GM23338 (cell line): ENCODE measurements around the gene RPAP2. TPM values are rescaled to one million over a fixed set of nuclear protein-coding genes. Genes with fewer than 3 reads are reported as not detected.

ENCODE experiments used
- ATAC-seq: fragments of 200-7000 bp; cut with Tn5 transposase; 3 replicates; pipeline ENCODE4 v1.9.1; 2020
- DNase-seq: peaks from one replicate; pipeline ENCODE4 v3.0.0-alpha.2; 2015; ENCODE audit warnings: low spot score
- H2AFZ ChIP-seq: fragments of 200-600 bp; sonication (generic); 2 replicates; pipeline ENCODE4 v1.8.0; 2016; ENCODE audit warnings: antibody characterized with exemption, mild to moderate bottlenecking, moderate library complexity
- H3F3A ChIP-seq: fragments of 200-600 bp; sonication (generic); replicated peaks from 2 replicates; pipeline ENCODE4 v1.8.0; 2017; ENCODE audit warnings: antibody characterized with exemption, mixed run types, low read depth
- H3K27ac ChIP-seq: fragments of 200-600 bp; sonication (generic); 2 replicates; pipeline ENCODE4 v1.6.1; 2016; ENCODE audit warnings: low read depth
- H3K27me3 ChIP-seq: fragments of 200-600 bp; sonication (generic); 2 replicates; pipeline ENCODE4 v1.8.0; 2016; ENCODE audit warnings: mild to moderate bottlenecking, mixed run types, moderate library complexity; ENCODE audit not compliant: insufficient read depth
- H3K36me3 ChIP-seq: fragments of 200-600 bp; sonication (generic); 2 replicates; pipeline ENCODE4 v1.8.0; 2016; ENCODE audit warnings: mild to moderate bottlenecking; ENCODE audit not compliant: insufficient read depth
- H3K4me1 ChIP-seq: fragments of 200-600 bp; sonication (generic); 2 replicates; pipeline ENCODE4 v1.8.0; 2016; ENCODE audit warnings: mild to moderate bottlenecking, moderate library complexity; ENCODE audit not compliant: insufficient read depth
- H3K4me2 ChIP-seq: fragments of 200-600 bp; sonication (generic); 2 replicates; pipeline ENCODE4 v1.7.1; 2017; ENCODE audit warnings: mixed run types
- H3K4me3 ChIP-seq: fragments of 200-600 bp; sonication (generic); 2 replicates; pipeline ENCODE4 v1.6.1; 2016; ENCODE audit warnings: mixed run types
- H3K79me2 ChIP-seq: fragments of 200-600 bp; sonication (generic); replicated peaks from 2 replicates; pipeline ENCODE4 v1.8.0; 2017; ENCODE audit warnings: mild to moderate bottlenecking; ENCODE audit not compliant: insufficient read depth
- H3K9me2 ChIP-seq: fragments of 200-600 bp; sonication (generic); 2 replicates; pipeline ENCODE4 v1.8.0; 2017; ENCODE audit not compliant: insufficient read depth
- H4K20me1 ChIP-seq: fragments of 200-600 bp; sonication (generic); replicated peaks from 2 replicates; pipeline ENCODE4 v1.8.0; 2017; ENCODE audit warnings: mild to moderate bottlenecking; ENCODE audit not compliant: insufficient read depth
- H3K27ac Mint-ChIP-seq: 2 replicates; pipeline ENCODE4 v1.8.0; 2020; ENCODE audit warnings: inconsistent platforms, mild to moderate bottlenecking, moderate library complexity, mixed read lengths
- H3K27me3 Mint-ChIP-seq: 3 replicates; pipeline ENCODE4 v1.8.0; 2022; ENCODE audit warnings: low read depth, mild to moderate bottlenecking, moderate library complexity, mixed read lengths, inconsistent platforms; ENCODE audit not compliant: insufficient read depth, poor library complexity
- H3K36me3 Mint-ChIP-seq: 3 replicates; pipeline ENCODE4 v1.8.0; 2021; ENCODE audit warnings: low read depth, mild to moderate bottlenecking, inconsistent platforms, moderate library complexity, mixed read lengths
- H3K4me1 Mint-ChIP-seq: 3 replicates; pipeline ENCODE4 v1.8.0; 2020; ENCODE audit warnings: mild to moderate bottlenecking, inconsistent platforms, mixed read lengths
- H3K4me3 Mint-ChIP-seq: 3 replicates; pipeline ENCODE4 v1.8.0; 2021; ENCODE audit warnings: moderate library complexity, mild to moderate bottlenecking, inconsistent platforms, mixed read lengths
- H3K9me3 Mint-ChIP-seq: 3 replicates; pipeline ENCODE4 v1.8.0; 2020; ENCODE audit warnings: moderate library complexity, mild to moderate bottlenecking, inconsistent platforms, mixed read lengths
- CREB1 ChIP-seq: fragments of 250-450 bp; sonication (Bioruptor Pico); IDR thresholded peaks from 2 replicates; pipeline ENCODE4 v1.5.0; 2020; ENCODE audit warnings: low read depth, mild to moderate bottlenecking, moderate library complexity
- EZH2 ChIP-seq: fragments of 200-600 bp; sonication (generic); IDR thresholded peaks from one replicate; pipeline ENCODE4 v1.8.0; 2017; ENCODE audit warnings: antibody characterized with exemption, mild to moderate bottlenecking, low read depth; ENCODE audit not compliant: unreplicated experiment
- EZH2phosphoT487 ChIP-seq: fragments of 200-600 bp; sonication (generic); IDR thresholded peaks from one replicate; pipeline ENCODE4 v1.8.1; 2018; ENCODE audit warnings: antibody characterized with exemption; ENCODE audit not compliant: unreplicated experiment
- JUNB ChIP-seq: IDR thresholded peaks from one replicate; pipeline ENCODE4 v1.6.1; 2016; ENCODE audit warnings: antibody characterized with exemption; ENCODE audit not compliant: unreplicated experiment
- NANOG ChIP-seq: IDR thresholded peaks from 2 replicates; pipeline ENCODE4 v1.6.1; 2016; ENCODE audit warnings: antibody characterized with exemption, borderline replicate concordance
- POLR2AphosphoS5 ChIP-seq: IDR thresholded peaks from 2 replicates; pipeline ENCODE4 v1.6.1; 2016; ENCODE audit warnings: antibody characterized with exemption, low read depth
- STAT1 ChIP-seq: IDR thresholded peaks from one replicate; pipeline ENCODE4 v1.6.1; 2016; ENCODE audit warnings: antibody characterized with exemption; ENCODE audit not compliant: unreplicated experiment
- ZNF114 ChIP-seq: fragments of 250-450 bp; sonication (Bioruptor Pico); IDR thresholded peaks from 2 replicates; pipeline ENCODE4 v1.5.0; 2020; ENCODE audit warnings: mild to moderate bottlenecking, moderate library complexity
- ZNF331 ChIP-seq: fragments of 250-450 bp; sonication (Bioruptor Pico); IDR thresholded peaks from 2 replicates; pipeline ENCODE4 v1.5.0; 2020; ENCODE audit warnings: low read depth, mild to moderate bottlenecking, moderate library complexity
- polyA plus RNA-seq: library from polyadenylated mRNA; unstranded; fragments of >200 nt; fragmentation: Nextera tagmentation; extraction: Ambion mirVana; gene quantifications from 2 replicates; pipeline ENCODE4 v1.2.1, GENCODE V29; 2016
- total RNA-seq: library from RNA; depleted of rRNA; stranded (reverse); fragments of >200 nt; shearing (Covaris generic); gene quantifications from 2 replicates; pipeline ENCODE4 v1.2.3, GENCODE V29; 2014
- TF ChIP-seq, protein P1 (sequence below): IDR thresholded peaks from one replicate; pipeline ENCODE4 v1.6.1; 2018; ENCODE audit warnings: antibody characterized with exemption; ENCODE audit not compliant: unreplicated experiment
- TF ChIP-seq, protein P2 (sequence below): IDR thresholded peaks from 2 replicates; pipeline ENCODE4 v1.6.1; 2016; ENCODE audit warnings: antibody characterized with exemption
- TF ChIP-seq, protein P3 (sequence below), 2 experiments: fragments of 200-600 bp in 1 of 2; sonication (generic) in 1 of 2; conservative IDR thresholded peaks; 2 replicates each; pipeline versions ENCODE4 v1.5.1 to v1.6.1; 2016 to 2017; ENCODE audit warnings: antibody characterized with exemption in 2 of 2, low read depth in 2 of 2, mild to moderate bottlenecking in 2 of 2, moderate library complexity in 1 of 2

Gene RPAP2
- total and polyA plus RNA-seq, 2 experiments from 2014 or later, result 26.6 to 30.4 TPM

DNA sequence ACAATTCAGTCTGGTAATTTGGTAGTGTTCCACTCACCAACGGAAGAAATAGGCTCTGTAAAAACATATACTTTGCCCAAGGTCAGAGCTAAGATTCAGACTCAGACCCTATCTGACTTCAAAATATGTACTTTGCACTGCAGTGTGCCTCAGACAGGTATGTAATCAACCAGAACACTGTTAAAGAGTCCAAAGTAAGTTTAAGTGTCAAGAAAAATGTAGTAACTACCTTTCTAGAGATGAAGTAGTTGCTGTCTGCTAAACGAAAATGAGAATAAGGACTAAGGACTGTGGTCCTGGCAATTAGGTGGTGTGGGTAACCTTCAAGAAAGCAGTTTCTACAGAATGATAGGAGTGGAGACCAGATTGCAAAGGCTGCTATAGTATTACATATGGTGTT is 61.1 kb downstream of the RPAP2 start (continued):
- TF ChIP-seq, protein P1, sequence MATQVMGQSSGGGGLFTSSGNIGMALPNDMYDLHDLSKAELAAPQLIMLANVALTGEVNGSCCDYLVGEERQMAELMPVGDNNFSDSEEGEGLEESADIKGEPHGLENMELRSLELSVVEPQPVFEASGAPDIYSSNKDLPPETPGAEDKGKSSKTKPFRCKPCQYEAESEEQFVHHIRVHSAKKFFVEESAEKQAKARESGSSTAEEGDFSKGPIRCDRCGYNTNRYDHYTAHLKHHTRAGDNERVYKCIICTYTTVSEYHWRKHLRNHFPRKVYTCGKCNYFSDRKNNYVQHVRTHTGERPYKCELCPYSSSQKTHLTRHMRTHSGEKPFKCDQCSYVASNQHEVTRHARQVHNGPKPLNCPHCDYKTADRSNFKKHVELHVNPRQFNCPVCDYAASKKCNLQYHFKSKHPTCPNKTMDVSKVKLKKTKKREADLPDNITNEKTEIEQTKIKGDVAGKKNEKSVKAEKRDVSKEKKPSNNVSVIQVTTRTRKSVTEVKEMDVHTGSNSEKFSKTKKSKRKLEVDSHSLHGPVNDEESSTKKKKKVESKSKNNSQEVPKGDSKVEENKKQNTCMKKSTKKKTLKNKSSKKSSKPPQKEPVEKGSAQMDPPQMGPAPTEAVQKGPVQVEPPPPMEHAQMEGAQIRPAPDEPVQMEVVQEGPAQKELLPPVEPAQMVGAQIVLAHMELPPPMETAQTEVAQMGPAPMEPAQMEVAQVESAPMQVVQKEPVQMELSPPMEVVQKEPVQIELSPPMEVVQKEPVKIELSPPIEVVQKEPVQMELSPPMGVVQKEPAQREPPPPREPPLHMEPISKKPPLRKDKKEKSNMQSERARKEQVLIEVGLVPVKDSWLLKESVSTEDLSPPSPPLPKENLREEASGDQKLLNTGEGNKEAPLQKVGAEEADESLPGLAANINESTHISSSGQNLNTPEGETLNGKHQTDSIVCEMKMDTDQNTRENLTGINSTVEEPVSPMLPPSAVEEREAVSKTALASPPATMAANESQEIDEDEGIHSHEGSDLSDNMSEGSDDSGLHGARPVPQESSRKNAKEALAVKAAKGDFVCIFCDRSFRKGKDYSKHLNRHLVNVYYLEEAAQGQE, result no peak
- TF ChIP-seq STAT1, result no peak

DNA sequence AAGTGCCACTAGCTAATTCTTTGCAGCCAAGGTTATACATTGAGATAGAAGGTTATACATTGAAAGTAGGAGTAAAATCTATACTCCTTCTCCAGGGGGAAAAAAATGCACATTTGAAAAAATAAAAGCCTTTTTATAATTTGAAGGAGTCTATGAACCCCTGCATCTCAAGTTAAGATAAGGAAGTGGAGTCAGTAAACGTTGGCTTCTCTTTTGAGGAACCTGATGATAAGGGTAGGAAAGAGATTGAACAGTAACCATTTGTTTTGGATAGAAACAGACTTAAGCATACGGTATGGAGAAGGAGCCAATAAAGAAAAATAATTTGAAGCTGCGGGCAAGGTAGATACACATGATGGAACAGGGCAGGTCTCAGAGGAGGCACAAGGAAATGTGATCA is 64.1 kb downstream of the RPAP2 start:
- Mint-ChIP-seq H3K9me3 (no peaks in the 10 kb centered on the region), H3K4me3 (no peak overlapping the region), H3K4me1 (no peaks in the 10 kb centered on the region), H3K27me3 (no peaks in the 10 kb centered on the region), H3K27ac (no peak overlapping the region), H3K36me3 (peaks cover 7% of the 10 kb centered on the region)
- no peaks in the 10 kb centered on the region for H3K79me2 ChIP-seq
- H3K9me2 ChIP-seq, result no peaks in the 10 kb centered on the region
- no peak overlapping the region for H3K4me2 ChIP-seq
- no peaks in the 10 kb centered on the region for H3K36me3 ChIP-seq
- H3F3A ChIP-seq, result no peaks in the 10 kb centered on the region
- no peak overlapping the region for H3K4me3 ChIP-seq
- ATAC-seq (no peak), DNase-seq (no peak)
- no peaks in the 10 kb centered on the region for H3K27me3 ChIP-seq
- no peak overlapping the region for H2AFZ ChIP-seq
- no peaks in the 10 kb centered on the region for H3K4me1 ChIP-seq
- no peak overlapping the region for H3K27ac ChIP-seq
- H4K20me1 ChIP-seq, result no peaks in the 10 kb centered on the region
- TF ChIP-seq ZNF331 (CRISPR knock-in tag) (no peak), EZH2 (no peak), ZNF114 (CRISPR knock-in tag) (no peak), POLR2AphosphoS5 (no peak), CREB1 (CRISPR knock-in tag) (no peak), EZH2phosphoT487 (no peak), STAT1 (no peak), JUNB (no peak), NANOG (no peak)
- TF ChIP-seq, protein P2, sequence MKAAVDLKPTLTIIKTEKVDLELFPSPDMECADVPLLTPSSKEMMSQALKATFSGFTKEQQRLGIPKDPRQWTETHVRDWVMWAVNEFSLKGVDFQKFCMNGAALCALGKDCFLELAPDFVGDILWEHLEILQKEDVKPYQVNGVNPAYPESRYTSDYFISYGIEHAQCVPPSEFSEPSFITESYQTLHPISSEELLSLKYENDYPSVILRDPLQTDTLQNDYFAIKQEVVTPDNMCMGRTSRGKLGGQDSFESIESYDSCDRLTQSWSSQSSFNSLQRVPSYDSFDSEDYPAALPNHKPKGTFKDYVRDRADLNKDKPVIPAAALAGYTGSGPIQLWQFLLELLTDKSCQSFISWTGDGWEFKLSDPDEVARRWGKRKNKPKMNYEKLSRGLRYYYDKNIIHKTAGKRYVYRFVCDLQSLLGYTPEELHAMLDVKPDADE, result no peak
- TF ChIP-seq, protein P3, sequence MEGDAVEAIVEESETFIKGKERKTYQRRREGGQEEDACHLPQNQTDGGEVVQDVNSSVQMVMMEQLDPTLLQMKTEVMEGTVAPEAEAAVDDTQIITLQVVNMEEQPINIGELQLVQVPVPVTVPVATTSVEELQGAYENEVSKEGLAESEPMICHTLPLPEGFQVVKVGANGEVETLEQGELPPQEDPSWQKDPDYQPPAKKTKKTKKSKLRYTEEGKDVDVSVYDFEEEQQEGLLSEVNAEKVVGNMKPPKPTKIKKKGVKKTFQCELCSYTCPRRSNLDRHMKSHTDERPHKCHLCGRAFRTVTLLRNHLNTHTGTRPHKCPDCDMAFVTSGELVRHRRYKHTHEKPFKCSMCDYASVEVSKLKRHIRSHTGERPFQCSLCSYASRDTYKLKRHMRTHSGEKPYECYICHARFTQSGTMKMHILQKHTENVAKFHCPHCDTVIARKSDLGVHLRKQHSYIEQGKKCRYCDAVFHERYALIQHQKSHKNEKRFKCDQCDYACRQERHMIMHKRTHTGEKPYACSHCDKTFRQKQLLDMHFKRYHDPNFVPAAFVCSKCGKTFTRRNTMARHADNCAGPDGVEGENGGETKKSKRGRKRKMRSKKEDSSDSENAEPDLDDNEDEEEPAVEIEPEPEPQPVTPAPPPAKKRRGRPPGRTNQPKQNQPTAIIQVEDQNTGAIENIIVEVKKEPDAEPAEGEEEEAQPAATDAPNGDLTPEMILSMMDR (conservative IDR thresholded peaks at IDR 0.05; ENCODE audit: low read depth in 2 of 2), result no peak
- TF ChIP-seq, protein P1, result no peak
